ENCODE data around the gene LRRC4B. TPM values are rescaled to one million over a fixed set of nuclear protein-coding genes. Genes with fewer than 3 reads are reported as not detected.
A peak's percentile ranks its signal among the peaks of the same experiment; 100 is the strongest.
"Not testable (repeated sequence)": the region's sequence is repeated elsewhere in the genome, so short reads cannot be mapped to it uniquely, and the experiment has no call there.

The LRRC4B gene
- total and polyA plus RNA-seq, 2 of the 4 experiments (the other 2 are of a cell fraction): 0.03 TPM; not detected in 1

GRCh38 chr19:50607388-50607787 is 39.2 kb upstream of the LRRC4B start (continued):
- TF ChIP-seq, protein P1, sequence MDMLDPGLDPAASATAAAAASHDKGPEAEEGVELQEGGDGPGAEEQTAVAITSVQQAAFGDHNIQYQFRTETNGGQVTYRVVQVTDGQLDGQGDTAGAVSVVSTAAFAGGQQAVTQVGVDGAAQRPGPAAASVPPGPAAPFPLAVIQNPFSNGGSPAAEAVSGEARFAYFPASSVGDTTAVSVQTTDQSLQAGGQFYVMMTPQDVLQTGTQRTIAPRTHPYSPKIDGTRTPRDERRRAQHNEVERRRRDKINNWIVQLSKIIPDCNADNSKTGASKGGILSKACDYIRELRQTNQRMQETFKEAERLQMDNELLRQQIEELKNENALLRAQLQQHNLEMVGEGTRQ (IDR thresholded peaks at IDR 0.05; ENCODE audit: low read depth, low read length): no peak
- no peak for TF ChIP-seq BHLHE40 (IDR thresholded peaks at IDR 0.05; ENCODE audit: low read depth, low read length)

DNA sequence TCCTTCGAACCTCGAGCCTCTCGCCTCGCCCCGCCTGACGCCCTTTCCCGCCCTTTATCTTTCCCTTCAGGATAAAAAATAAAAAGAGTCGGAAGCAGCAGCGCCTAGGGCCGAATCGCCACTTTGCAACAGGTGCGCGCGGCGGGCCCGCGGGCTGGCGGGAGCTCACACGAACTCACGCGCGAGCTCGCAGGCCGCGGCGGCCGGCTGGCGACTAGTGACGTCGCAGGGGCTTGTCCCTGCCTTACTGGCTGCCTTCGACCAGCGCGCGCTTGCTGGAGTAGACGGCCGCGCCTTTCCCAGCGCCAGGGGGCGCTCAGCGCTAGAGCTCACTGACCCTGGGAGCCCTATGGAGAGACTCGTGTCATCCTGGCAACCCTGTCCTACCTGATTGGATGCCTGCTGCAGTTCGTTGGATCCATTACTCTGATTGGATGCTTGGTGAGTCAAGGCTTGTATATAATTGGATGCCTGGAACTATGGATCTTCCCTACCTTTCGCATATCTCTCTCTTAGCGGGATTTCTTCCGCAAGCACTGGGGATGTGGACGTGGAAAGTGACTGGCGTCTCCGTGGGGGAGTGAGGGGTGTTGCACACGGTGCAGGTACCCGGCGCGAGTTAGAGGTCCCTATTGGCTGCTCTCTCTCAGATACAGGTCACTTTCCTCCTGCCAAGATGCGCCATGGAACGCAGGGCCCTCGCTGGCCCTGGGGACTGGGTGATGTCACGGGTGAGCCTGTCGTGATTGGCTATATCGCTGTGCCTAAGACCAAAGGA is 38.0 kb upstream of the LRRC4B start:
- DNase-seq; H3K79me1 ChIP-seq (ENCODE audit: low read depth in 1 of 2, low read length in 2 of 2); in situ Hi-C loops (cut with MboI; ENCODE audit: low sequenced_read_pairs); H3K4me3 ChIP-seq (ENCODE audit: insufficient read depth, low read depth, low read length); H2BK5ac ChIP-seq (ENCODE audit: low read depth, low read length, poor library complexity, severe bottlenecking); H4K91ac ChIP-seq (ENCODE audit: insufficient read depth, low read depth, low read length); H3K9me3 ChIP-seq (ENCODE audit: control insufficient read depth, insufficient read depth, low read length); H3K27ac ChIP-seq (ENCODE audit: insufficient read depth, low read length); H3K9ac ChIP-seq (ENCODE audit: low read depth, low read length); CTCF ChIA-PET; H4K8ac ChIP-seq (ENCODE audit: low read depth in 2 of 2, low read length in 2 of 2); H4K20me1 ChIP-seq (ENCODE audit: insufficient read depth, low read length); H2AK9ac ChIP-seq (replicated peaks; ENCODE audit: low read depth, low read length, poor library complexity); H2AFZ ChIP-seq (replicated peaks; ENCODE audit: low read length, poor library complexity); H2BK120ac ChIP-seq (ENCODE audit: low read depth, low read length); H3K27me3 ChIP-seq (ENCODE audit: control insufficient read depth, insufficient read depth, low read length); intact Hi-C loops (cut with micrococcal nuclease); POLR2A ChIA-PET (ENCODE audit: unreplicated experiment); H3K14ac ChIP-seq (replicated peaks; ENCODE audit: low read depth, low read length); ATAC-seq (ENCODE audit: low read depth); H3K4me1 ChIP-seq (ENCODE audit: control insufficient read depth, insufficient read depth, low read length); H3K4me2 ChIP-seq (ENCODE audit: low read depth, low read length); H4K5ac ChIP-seq (ENCODE audit: low read depth, low read length); H3K56ac ChIP-seq (ENCODE audit: extremely low read depth, insufficient read depth, low read length); H3K23ac ChIP-seq (ENCODE audit: low read depth, low read length); H3K4ac ChIP-seq (ENCODE audit: low read depth, low read length); H2BK15ac ChIP-seq (ENCODE audit: low read depth, low read length); H2AK5ac ChIP-seq (ENCODE audit: low read depth, low read length); BruUV-seq (replicated peaks); H3K9me1 ChIP-seq (ENCODE audit: insufficient read depth, low read length); H3K36me3 ChIP-seq (ENCODE audit: control insufficient read depth, insufficient read depth, low read length); H3K18ac ChIP-seq (ENCODE audit: low read depth, low read length); H2BK20ac ChIP-seq (ENCODE audit: low read depth, low read length); dilution Hi-C loops (cut with HindIII; ENCODE audit: low sequenced_read_pairs, unreplicated experiment): not testable (repeated sequence)
- peak; percentile 75 for TF ChIP-seq RFX5 (IDR thresholded peaks at IDR 0.05; ENCODE audit: low read depth, low read length)
- TF ChIP-seq, protein P2, sequence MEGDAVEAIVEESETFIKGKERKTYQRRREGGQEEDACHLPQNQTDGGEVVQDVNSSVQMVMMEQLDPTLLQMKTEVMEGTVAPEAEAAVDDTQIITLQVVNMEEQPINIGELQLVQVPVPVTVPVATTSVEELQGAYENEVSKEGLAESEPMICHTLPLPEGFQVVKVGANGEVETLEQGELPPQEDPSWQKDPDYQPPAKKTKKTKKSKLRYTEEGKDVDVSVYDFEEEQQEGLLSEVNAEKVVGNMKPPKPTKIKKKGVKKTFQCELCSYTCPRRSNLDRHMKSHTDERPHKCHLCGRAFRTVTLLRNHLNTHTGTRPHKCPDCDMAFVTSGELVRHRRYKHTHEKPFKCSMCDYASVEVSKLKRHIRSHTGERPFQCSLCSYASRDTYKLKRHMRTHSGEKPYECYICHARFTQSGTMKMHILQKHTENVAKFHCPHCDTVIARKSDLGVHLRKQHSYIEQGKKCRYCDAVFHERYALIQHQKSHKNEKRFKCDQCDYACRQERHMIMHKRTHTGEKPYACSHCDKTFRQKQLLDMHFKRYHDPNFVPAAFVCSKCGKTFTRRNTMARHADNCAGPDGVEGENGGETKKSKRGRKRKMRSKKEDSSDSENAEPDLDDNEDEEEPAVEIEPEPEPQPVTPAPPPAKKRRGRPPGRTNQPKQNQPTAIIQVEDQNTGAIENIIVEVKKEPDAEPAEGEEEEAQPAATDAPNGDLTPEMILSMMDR (conservative IDR thresholded peaks at IDR 0.05; ENCODE audit: low read depth, low read length): 0 out of 2 replicates have a peak, but pooled peaks have one; percentile 5
- 79% methylated on average over 6 of the region's 58 CpGs; no CpG with 5 or more reads in 1 of the 2 experiments for WGBS, 2 experiments (ENCODE audit: extremely low coverage in 2 of 2, insufficient read length in 1 of 2)

Data from IMR-90 (cell line).